Measurements from ENCODE around the gene CASP9.

The CASP9 gene

GRCh38 chr1:15542388-15543250 lies 18.6 kb upstream of the CASP9 start:
- H3K4me3 ChIP-seq (ENCODE audit: low read depth, low read length), result no peak overlapping the region
- TF ChIP-seq CTCF (IDR thresholded peaks at IDR 0.05; ENCODE audit: borderline replicate concordance, insufficient read depth, low read depth, low read length), result no peak

- H3K4me3 ChIP-seq (ENCODE audit: low read depth, low read length), result no peak overlapping the region
- no peak for TF ChIP-seq CTCF (IDR thresholded peaks at IDR 0.05; ENCODE audit: borderline replicate concordance, insufficient read depth, low read depth, low read length)
Observed at GRCh38 chr1:15541231-15541792, 17.3 kb upstream of the CASP9 start.

- H3K4me3 ChIP-seq (ENCODE audit: low read depth, low read length), result no peak overlapping the region
- no peak for TF ChIP-seq CTCF (IDR thresholded peaks at IDR 0.05; ENCODE audit: borderline replicate concordance, insufficient read depth, low read depth, low read length)
Observed at GRCh38 chr1:15540186-15540585, 16.2 kb upstream of the CASP9 start.

GRCh38 chr1:15538771-15539170 lies 14.8 kb upstream of the CASP9 start:
- no peak overlapping the region for H3K4me3 ChIP-seq (ENCODE audit: low read depth, low read length)
- TF ChIP-seq CTCF (IDR thresholded peaks at IDR 0.05; ENCODE audit: borderline replicate concordance, insufficient read depth, low read depth, low read length), result no peak

GRCh38 chr1:15531682-15532081 lies 7.7 kb upstream of the CASP9 start:
- H3K4me3 ChIP-seq (ENCODE audit: low read depth, low read length), result no peak overlapping the region
- no peak for TF ChIP-seq CTCF (IDR thresholded peaks at IDR 0.05; ENCODE audit: borderline replicate concordance, insufficient read depth, low read depth, low read length)

- TF ChIP-seq CTCF (IDR thresholded peaks at IDR 0.05; ENCODE audit: borderline replicate concordance, insufficient read depth, low read depth, low read length), result no peak
- no peak overlapping the region for H3K4me3 ChIP-seq (ENCODE audit: low read depth, low read length)
Observed at GRCh38 chr1:15531003-15531402, 7.0 kb upstream of the CASP9 start.
